SJSA1 (cell line): Measurements from ENCODE around the gene MYL1. TPM values are rescaled to one million over a fixed set of nuclear protein-coding genes. Genes with fewer than 3 reads are reported as not detected.

Experiments used
- DNase-seq, 2 experiments: peaks; one replicate each; pipeline ENCODE4 v3.0.0-alpha.2; 2015 to 2020; ENCODE audit warnings: low spot score in 2 of 2, low read depth in 1 of 2
- H3K27ac ChIP-seq: fragments of 250-450 bp; sonication (Bioruptor Pico); 2 replicates; pipeline ENCODE4 v1.5.1; 2020; ENCODE audit warnings: mild to moderate bottlenecking, moderate library complexity
- H3K27me3 ChIP-seq: fragments of 250-450 bp; sonication (Bioruptor Pico); replicated peaks from 2 replicates; pipeline ENCODE4 v1.5.1; 2020; ENCODE audit warnings: mild to moderate bottlenecking, moderate library complexity
- H3K36me3 ChIP-seq: fragments of 250-450 bp; sonication (Bioruptor Pico); 2 replicates; pipeline ENCODE4 v1.5.1; 2020; ENCODE audit warnings: mild to moderate bottlenecking
- H3K4me1 ChIP-seq: fragments of 250-450 bp; sonication (Bioruptor Pico); replicated peaks from 2 replicates; pipeline ENCODE4 v1.6.1; 2021; ENCODE audit warnings: mild to moderate bottlenecking
- H3K4me3 ChIP-seq: fragments of 250-450 bp; sonication (Bioruptor Pico); 2 replicates; pipeline ENCODE4 v1.5.1; 2020; ENCODE audit warnings: mild to moderate bottlenecking
- H3K9me3 ChIP-seq: fragments of 250-450 bp; sonication (Bioruptor Pico); replicated peaks from 2 replicates; pipeline ENCODE4 v1.5.1; 2020; ENCODE audit warnings: mild to moderate bottlenecking
- total RNA-seq: library from RNA; depleted of rRNA; stranded (reverse); fragments of >200 nt; shearing (Covaris generic); gene quantifications from 2 replicates; pipeline ENCODE4 v1.2.3, GENCODE V29; 2014

Gene MYL1
- total RNA-seq, 1 experiment from 2014 or later: not detected

DNA sequence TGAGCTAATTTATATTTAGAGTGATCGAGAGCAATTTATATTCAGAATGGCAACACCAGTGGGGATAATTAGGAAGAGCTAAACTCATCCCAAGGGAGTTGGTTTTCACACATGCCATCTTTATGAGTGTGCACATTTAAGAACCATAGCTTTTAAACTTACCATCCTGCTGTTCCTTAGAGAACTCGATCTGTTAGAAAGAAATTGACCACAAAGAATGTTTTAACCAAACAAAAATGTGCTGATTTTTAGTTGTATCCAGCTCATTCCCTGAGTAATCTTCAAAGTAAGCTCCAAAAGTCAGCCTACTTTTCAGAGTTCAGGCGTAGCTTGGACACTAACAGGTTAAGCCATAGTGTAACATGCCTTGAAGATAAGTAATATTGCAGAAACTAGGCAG, 12.6 kb downstream of the MYL1 start:
- no peaks in the 10 kb centered on the region for H3K4me1 ChIP-seq
- H3K27me3 ChIP-seq: no peaks in the 10 kb centered on the region
- DNase-seq: no peak
- no peak overlapping the region for H3K4me3 ChIP-seq
- no peak overlapping the region for H3K27ac ChIP-seq
- no peaks in the 10 kb centered on the region for H3K36me3 ChIP-seq
- no peaks in the 10 kb centered on the region for H3K9me3 ChIP-seq

DNA sequence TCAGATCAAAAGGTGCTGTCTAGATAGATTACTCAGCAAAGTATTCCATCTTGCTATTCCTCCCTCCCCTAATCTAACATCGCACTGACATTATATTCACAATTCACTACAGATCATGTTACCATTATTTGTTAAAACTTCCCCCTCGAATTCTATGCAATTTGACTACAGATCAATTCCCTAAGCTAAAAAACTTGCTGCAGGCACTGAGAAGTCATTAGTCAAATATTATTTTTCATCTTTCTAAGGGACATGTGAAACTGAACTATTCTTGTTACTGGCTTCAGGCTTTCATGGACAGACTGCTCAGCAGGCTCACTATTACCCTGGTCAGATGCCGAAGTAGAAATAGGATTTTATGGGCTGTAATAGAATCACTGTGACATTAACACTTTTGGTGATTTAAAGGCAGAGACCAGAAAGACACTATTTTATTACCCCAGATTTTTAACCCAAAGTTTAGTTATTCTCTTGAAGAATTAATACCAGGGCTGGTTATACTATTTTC, 15.1 kb downstream of the MYL1 start:
- no peaks in the 10 kb centered on the region for H3K27me3 ChIP-seq
- no peak for DNase-seq
- no peaks in the 10 kb centered on the region for H3K36me3 ChIP-seq
- H3K4me3 ChIP-seq: no peak overlapping the region
- no peak overlapping the region for H3K27ac ChIP-seq
- H3K4me1 ChIP-seq: no peaks in the 10 kb centered on the region
- H3K9me3 ChIP-seq: no peaks in the 10 kb centered on the region

GRCh38 chr2:210288408-210288807, 26.6 kb downstream of the MYL1 start:
- Histone ChIP-seq H3K27ac (no peak overlapping the region), H3K4me3 (no peak overlapping the region), H3K27me3 (0 out of 2 replicates have a peak, but pooled peaks cover 3% of the 10 kb centered on the region), H3K9me3 (0 out of 2 replicates have a peak, but pooled peaks cover 4% of the 10 kb centered on the region), H3K36me3 (no peaks in the 10 kb centered on the region), H3K4me1 (no peaks in the 10 kb centered on the region)
- DNase-seq: no peak

GRCh38 chr2:210287301-210287700, 27.7 kb downstream of the MYL1 start:
- no peaks in the 10 kb centered on the region for H3K36me3 ChIP-seq
- H3K4me1 ChIP-seq: no peaks in the 10 kb centered on the region
- H3K27me3 ChIP-seq: 0 out of 2 replicates have a peak, but pooled peaks cover 3% of the 10 kb centered on the region
- H3K27ac ChIP-seq: no peak overlapping the region
- 0 out of 2 replicates have a peak, but pooled peaks cover 4% of the 10 kb centered on the region for H3K9me3 ChIP-seq
- H3K4me3 ChIP-seq: no peak overlapping the region
- DNase-seq: no peak

DNA sequence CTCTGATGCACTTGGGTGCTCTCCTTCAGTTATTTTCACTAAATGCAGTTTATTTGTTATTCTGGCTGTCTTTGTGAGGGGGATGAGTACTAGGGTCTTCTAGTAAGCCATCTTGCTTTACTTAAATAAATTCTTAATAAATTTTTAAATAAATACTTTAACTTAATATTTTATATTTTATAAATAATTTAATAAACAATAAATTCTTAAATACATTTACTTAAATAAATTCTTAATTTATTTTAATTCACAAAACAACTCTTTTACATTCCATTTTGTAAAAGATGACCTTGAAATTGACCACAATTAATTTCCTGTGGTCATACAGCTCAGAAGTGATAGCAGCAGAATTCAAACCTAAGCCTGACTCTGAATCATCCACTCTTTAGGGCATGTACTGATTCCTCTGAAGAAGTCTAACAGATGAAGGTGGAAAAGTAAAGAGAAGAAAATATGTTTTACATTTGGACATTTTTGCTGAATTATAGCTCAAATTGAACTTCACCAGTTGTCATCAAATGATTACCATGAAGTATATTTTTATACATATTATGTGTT, 28.8 kb downstream of the MYL1 start:
- no peak for DNase-seq
- Histone ChIP-seq H3K4me1 (no peaks in the 10 kb centered on the region), H3K27me3 (0 out of 2 replicates have a peak, but pooled peaks cover 3% of the 10 kb centered on the region), H3K27ac (no peak overlapping the region), H3K4me3 (no peak overlapping the region), H3K9me3 (0 out of 2 replicates have a peak, but pooled peaks cover 4% of the 10 kb centered on the region), H3K36me3 (no peaks in the 10 kb centered on the region)

DNA sequence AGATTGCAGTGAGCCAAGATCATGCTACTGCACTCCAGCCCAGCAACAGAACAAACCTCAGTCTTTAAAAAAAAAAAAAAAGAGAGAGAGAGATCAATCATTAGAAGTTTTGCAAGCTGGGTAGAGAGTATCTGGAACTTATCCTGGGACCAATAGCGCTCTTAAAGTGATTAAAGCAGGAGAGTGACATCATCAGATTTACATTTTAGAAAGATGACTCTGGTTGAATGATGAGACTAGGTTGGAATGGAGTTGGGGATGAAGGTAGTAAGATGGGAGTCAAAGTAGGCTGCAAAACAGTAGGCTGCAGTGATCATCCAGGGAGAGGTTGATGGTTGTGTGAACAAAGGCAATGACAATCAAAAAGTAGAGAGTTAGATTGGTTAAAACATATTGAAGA, 37.8 kb downstream of the MYL1 start:
- H3K4me3 ChIP-seq: no peak overlapping the region
- DNase-seq: no peak
- H3K9me3 ChIP-seq: no peaks in the 10 kb centered on the region

DNA sequence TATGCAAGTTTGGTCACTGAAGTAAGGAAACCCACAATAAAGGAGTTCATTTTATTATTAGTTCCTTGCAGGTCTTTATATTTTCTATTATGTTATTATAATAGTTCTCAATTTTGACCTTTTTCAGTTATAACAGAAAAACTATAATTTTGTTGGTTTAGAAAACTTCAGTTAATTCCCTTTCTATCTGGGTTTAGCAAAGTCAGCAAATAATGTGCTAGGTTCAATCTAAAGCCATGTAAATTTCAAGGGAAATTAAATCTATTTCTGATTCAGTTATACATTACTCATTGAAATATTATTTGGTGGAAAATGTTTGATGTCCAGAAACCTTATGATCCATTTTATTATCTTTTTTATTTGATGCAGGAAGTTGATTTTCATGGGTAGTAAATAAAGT, 43.7 kb downstream of the MYL1 start:
- Histone ChIP-seq H3K36me3 (no peaks in the 10 kb centered on the region), H3K9me3 (no peaks in the 10 kb centered on the region), H3K4me1 (no peaks in the 10 kb centered on the region), H3K27ac (no peak overlapping the region), H3K27me3 (no peaks in the 10 kb centered on the region; the same call in 1 of the 2 replicates), H3K4me3 (no peak overlapping the region)
- no peak for DNase-seq

More for the DNA sequence above, 37.8 kb downstream of the MYL1 start:
- H3K4me1 ChIP-seq: no peaks in the 10 kb centered on the region
- no peaks in the 10 kb centered on the region for H3K36me3 ChIP-seq
- H3K27me3 ChIP-seq: no peaks in the 10 kb centered on the region
- H3K27ac ChIP-seq: no peak overlapping the region

GRCh38 chr2:210269148-210269547, 45.8 kb downstream of the MYL1 start:
- H3K9me3 ChIP-seq: no peaks in the 10 kb centered on the region
- no peak overlapping the region for H3K4me3 ChIP-seq
- no peaks in the 10 kb centered on the region; the same call in 1 of the 2 replicates for H3K27me3 ChIP-seq
- no peaks in the 10 kb centered on the region for H3K4me1 ChIP-seq
- no peak for DNase-seq
- H3K27ac ChIP-seq: no peak overlapping the region
- H3K36me3 ChIP-seq: no peaks in the 10 kb centered on the region

GRCh38 chr2:210268281-210268680, 46.7 kb downstream of the MYL1 start:
- Histone ChIP-seq H3K4me3 (no peak overlapping the region), H3K27ac (no peak overlapping the region), H3K4me1 (no peaks in the 10 kb centered on the region), H3K9me3 (no peaks in the 10 kb centered on the region), H3K36me3 (no peaks in the 10 kb centered on the region), H3K27me3 (no peaks in the 10 kb centered on the region; the same call in 1 of the 2 replicates)
- DNase-seq: no peak

DNA sequence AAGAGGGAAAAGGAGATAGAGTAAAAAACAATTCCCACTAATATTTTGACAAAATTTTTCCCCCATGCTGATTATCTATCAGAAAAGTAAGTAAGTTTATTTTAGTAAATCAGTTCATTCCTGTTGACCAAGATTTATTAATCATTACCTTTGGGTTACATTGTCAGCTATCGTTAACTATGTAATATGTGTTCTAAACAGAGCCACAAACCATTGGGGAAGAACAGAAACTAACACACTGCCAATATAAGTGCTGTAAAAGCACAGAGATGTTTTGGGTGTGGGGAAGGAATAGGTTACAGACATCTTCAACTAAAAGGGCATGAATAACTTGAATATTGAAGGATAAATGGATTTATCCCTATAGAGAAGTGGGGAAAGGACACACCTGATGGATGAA, 47.3 kb downstream of the MYL1 start:
- H3K4me1 ChIP-seq: no peaks in the 10 kb centered on the region
- no peak for DNase-seq

GRCh38 chr2:210264282-210264681, 50.7 kb downstream of the MYL1 start:
- H3K27me3 ChIP-seq: no peaks in the 10 kb centered on the region
- H3K4me1 ChIP-seq: no peaks in the 10 kb centered on the region
- no peaks in the 10 kb centered on the region for H3K9me3 ChIP-seq
- no peak overlapping the region for H3K27ac ChIP-seq
- no peaks in the 10 kb centered on the region for H3K36me3 ChIP-seq
- DNase-seq: no peak
- H3K4me3 ChIP-seq: no peak overlapping the region

More for the DNA sequence above, 47.3 kb downstream of the MYL1 start:
- Histone ChIP-seq H3K27me3 (no peaks in the 10 kb centered on the region; the same call in 1 of the 2 replicates), H3K27ac (no peak overlapping the region), H3K9me3 (no peaks in the 10 kb centered on the region), H3K36me3 (no peaks in the 10 kb centered on the region), H3K4me3 (no peak overlapping the region)

GRCh38 chr2:210263841-210264240, 51.1 kb downstream of the MYL1 start:
- Histone ChIP-seq H3K4me1 (no peaks in the 10 kb centered on the region), H3K27ac (no peak overlapping the region), H3K36me3 (no peaks in the 10 kb centered on the region), H3K27me3 (no peaks in the 10 kb centered on the region), H3K9me3 (no peaks in the 10 kb centered on the region), H3K4me3 (no peak overlapping the region)
- DNase-seq: no peak

DNA sequence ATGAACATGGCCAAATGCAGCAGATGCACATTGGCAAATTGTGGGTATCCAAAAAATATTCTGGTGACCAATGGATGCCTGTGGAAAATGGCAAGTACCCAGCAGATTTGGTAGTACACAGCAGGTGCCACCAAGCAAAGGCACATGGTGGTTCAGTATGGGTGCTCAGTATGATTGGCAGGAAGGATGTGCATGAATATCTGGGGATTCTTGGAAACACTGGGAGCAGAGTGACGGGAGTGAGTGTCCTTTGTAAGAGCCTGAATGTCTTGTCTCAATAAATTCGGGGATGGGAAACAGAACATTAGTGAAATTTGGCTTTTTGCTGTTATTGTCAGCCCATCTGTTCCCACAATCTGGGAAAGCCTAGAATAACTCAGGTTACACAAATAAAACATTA, 52.9 kb downstream of the MYL1 start:
- no peaks in the 10 kb centered on the region for H3K27me3 ChIP-seq
- no peaks in the 10 kb centered on the region for H3K36me3 ChIP-seq
- no peak overlapping the region for H3K4me3 ChIP-seq
- H3K4me1 ChIP-seq: no peaks in the 10 kb centered on the region
- DNase-seq: no peak
- no peak overlapping the region for H3K27ac ChIP-seq
- no peaks in the 10 kb centered on the region for H3K9me3 ChIP-seq

DNA sequence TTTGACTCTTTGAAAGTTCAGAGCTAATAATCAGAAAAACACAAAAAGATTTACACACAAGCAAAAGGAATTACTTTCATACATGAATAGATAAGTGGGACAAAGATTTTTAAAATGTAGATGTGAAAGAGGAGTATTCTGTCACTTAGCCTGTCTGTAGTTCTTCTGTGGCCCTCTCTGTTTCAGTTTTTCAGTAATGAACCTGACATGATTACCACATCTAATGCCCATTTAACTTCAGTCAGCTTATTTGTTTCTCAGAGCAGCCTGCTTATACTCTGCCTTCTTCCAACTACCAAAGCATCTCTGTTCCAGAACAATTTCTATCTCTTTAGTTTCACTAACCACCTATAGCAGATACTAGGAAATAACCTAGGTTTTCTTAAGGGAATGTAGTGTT, 55.3 kb downstream of the MYL1 start:
- H3K27ac ChIP-seq: no peak overlapping the region
- no peak overlapping the region for H3K4me3 ChIP-seq
- no peaks in the 10 kb centered on the region; the same call in 1 of the 2 replicates for H3K27me3 ChIP-seq
- no peaks in the 10 kb centered on the region for H3K36me3 ChIP-seq
- H3K9me3 ChIP-seq: no peaks in the 10 kb centered on the region
- DNase-seq: no peak
- H3K4me1 ChIP-seq: no peaks in the 10 kb centered on the region
